GM12891 (cell line): ENCODE results near the gene HOXD8.

Experiments used
- POLR2A ChIP-seq: IDR thresholded peaks from 2 replicates; pipeline ENCODE4 v1.6.1; 2011; ENCODE audit warnings: low read depth, low read length, control low read depth
- POLR2AphosphoS5 ChIP-seq: IDR thresholded peaks from 2 replicates; pipeline ENCODE4 v1.6.1; 2011; ENCODE audit warnings: low read depth, low read length, control low read depth

GRCh38 chr2:176110415-176111308, 18.8 kb upstream of the HOXD8 start:
- TF ChIP-seq POLR2A (no peak), POLR2AphosphoS5 (no peak)
